Islet of Langerhans (tissue), 1 donor: Measurements from ENCODE around the gene CCDC3.

Source experiments
- FAIRE-seq: peaks from one replicate; lab custom pipeline; 2011; peaks lifted over from hg19 to GRCh38; lab: Jason Lieb, UNC

Gene CCDC3

DNA sequence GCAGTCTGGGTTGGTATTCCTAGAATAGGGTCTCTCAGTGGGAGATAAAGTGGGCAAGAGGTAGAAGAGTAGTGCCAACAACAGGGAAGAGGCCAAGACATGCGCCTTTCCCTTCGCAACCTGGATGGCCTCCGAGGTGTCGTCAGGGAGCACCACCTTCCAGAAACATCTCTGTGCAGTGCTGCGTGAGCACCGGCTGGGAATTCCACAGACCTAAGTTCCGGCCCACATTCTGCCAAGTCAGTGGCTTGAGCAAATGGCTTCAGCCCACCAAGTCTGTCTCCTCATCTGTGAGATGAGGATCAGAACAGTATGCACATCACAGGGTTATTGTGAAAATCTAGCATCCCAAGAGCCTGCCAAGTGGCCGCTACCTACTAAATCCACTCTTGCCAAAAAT lies 40.6 kb downstream of the CCDC3 start:
- no peak for FAIRE-seq

GRCh38 chr10:12960334-12960898 lies 41.1 kb downstream of the CCDC3 start:
- FAIRE-seq = no peak

DNA sequence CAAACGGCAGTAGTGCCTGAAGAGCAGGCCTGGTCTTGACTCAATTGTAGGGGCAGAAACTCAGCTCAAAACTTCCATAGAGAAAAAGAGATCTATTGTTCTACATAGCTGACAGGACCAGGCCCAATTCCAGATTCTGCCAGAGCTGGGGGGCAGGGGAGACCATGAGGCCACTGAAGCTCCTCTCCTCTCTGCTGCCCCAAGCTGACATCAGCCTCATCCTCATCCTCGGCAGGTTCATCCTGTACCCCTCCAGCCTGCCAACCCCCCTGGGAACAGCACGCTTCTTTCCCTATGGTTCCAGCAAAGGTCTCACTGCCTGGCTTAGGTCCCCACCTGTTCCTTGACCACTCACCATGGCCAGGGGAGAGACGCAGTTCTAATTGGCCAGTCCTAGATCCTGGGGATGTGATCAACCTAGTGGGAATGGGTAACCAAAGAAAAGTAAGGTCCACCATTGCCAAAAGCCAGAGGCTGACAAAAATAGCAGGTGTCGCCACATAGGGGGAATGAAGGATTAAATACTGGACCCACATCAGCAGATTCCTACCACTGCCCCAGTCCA lies 42.9 kb downstream of the CCDC3 start:
- FAIRE-seq = no peak

GRCh38 chr10:12957081-12957480 lies 44.4 kb downstream of the CCDC3 start:
- FAIRE-seq = no peak

GRCh38 chr10:12954866-12955265 lies 46.6 kb downstream of the CCDC3 start:
- FAIRE-seq = no peak

- FAIRE-seq = no peak
These were observed 50.9 kb downstream of the CCDC3 start for GRCh38 chr10:12950583-12951128.

GRCh38 chr10:12949248-12949647 lies 52.3 kb downstream of the CCDC3 start:
- no peak for FAIRE-seq

- FAIRE-seq = no peak
These were observed 53.8 kb downstream of the CCDC3 start for GRCh38 chr10:12947741-12948140.

GRCh38 chr10:12946372-12946771 lies 55.1 kb downstream of the CCDC3 start:
- no peak for FAIRE-seq

- FAIRE-seq = no peak
These were observed 55.7 kb downstream of the CCDC3 start for GRCh38 chr10:12945690-12946359.

DNA sequence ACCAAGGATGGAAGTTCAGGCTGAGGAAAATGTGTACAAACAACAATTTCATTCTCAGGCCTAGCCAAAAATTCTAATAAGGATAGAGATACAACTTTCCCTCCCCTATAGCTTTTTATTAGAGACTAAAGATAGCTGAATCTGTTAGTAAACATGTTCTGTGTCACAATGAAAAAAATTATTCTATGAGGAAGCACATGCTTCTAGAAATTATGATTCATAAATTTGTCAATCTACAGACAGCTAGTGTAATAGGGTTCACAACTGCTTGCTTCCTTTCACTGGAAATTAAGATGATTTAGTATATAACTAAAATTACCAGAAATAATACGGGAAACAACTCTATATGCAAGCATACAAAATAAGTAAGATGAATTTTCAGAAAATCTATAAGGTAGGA lies 56.6 kb downstream of the CCDC3 start:
- FAIRE-seq = no peak

DNA sequence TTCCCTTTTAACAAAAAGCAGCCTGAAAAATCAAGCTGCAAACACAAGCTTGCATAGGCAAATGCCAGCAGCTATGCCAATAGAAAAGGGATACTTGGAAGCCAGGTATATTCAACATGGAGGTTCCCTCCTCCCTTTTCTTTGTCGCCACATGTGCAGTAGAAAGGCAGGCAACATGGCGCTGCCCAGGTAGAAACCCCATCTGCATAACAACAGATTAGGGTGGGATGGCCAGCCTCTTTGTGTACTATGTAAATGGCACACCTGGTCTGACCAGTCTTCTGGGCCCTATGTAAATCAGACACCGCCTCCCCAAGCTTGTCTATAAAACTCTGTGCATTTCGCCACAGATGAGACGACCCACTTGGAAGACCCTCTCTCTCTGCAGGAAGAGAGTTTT lies 58.1 kb downstream of the CCDC3 start:
- FAIRE-seq = no peak

- FAIRE-seq = no peak
These were observed 59.5 kb downstream of the CCDC3 start for GRCh38 chr10:12941966-12942365.

DNA sequence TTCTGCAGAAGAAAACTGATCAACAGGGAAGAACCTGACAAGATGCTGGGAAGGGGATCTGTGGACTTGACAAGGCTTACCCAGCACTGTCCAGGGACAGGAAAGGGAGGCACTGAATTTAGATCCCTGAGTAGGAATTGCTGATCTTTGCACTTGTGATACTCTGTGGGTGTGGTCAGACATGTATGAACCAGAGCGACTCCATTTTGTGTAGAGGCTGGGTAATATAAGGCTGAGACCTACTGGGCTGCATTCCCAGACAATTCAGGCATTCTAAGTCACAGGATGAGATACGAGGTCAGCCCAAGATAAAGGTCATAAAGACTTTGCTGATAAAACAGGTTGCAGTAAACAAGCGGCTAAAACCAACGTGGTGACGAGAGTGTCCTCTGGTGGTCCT lies 60.7 kb downstream of the CCDC3 start:
- FAIRE-seq = no peak

DNA sequence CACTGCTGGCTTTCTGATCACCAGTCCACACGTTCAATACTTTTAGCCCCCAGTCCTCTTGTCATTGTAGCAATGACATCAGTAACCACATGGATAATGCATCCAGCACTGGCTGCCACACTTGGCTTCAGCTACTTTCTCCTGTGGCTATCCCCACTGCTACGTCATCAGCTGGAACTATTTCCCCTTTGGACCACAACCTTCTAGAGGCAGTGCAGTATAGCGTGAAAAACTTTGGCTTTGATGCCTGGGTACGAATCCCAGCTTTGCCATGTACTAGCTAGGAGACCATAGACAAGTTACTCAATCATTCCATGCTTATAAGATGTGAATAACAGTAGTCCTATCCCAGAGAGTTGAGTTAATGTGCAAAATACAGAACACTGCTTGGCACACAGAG lies 63.2 kb downstream of the CCDC3 start:
- no peak for FAIRE-seq

GRCh38 chr10:12937527-12937926 lies 64.0 kb downstream of the CCDC3 start:
- no peak for FAIRE-seq

GRCh38 chr10:12934777-12935176 lies 66.7 kb downstream of the CCDC3 start:
- no peak for FAIRE-seq

- no peak for FAIRE-seq
These were observed 72.1 kb downstream of the CCDC3 start for GRCh38 chr10:12929381-12929780.

- FAIRE-seq = no peak
These were observed 72.9 kb downstream of the CCDC3 start for GRCh38 chr10:12928571-12928970.

DNA sequence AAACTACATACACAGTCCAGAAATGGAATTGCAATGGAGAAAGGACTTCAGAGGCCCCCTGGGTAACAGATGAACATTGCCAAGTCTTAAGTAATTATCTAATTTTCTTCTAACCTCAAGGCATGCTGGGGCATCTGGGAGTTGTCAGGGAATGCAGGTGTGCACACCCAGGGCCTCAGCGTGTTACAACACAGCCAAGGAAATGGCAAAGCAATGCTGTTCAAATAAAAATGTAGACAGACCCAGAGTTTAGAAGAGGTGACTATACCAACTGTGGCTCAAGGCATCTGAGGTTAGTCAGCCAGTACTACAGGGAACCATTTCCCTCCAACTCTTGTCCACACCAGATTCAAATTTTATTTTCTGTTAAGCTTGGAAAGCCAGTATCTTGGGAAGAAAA lies 73.6 kb downstream of the CCDC3 start:
- no peak for FAIRE-seq

DNA sequence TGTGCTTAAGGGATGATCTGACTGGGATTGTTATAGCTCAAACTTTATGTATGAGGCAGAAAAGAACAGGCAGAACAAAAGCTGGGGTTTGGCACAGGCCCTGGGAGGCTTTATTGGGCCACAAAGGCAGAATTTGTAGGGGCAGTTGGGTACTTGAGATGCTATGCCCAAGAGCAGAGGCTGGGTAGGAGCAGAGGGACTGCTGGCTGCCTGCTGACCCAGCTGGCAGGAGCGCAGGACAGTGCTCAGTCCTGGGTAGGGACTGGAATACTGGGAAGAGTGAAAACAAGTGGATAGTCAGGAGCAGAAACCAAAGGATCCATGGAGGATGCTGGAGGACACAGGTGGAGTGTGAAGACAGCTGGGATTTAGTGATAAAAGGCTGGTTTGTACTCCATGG lies 75.7 kb downstream of the CCDC3 start:
- no peak for FAIRE-seq

GRCh38 chr10:12924911-12925310 lies 76.6 kb downstream of the CCDC3 start:
- no peak for FAIRE-seq

DNA sequence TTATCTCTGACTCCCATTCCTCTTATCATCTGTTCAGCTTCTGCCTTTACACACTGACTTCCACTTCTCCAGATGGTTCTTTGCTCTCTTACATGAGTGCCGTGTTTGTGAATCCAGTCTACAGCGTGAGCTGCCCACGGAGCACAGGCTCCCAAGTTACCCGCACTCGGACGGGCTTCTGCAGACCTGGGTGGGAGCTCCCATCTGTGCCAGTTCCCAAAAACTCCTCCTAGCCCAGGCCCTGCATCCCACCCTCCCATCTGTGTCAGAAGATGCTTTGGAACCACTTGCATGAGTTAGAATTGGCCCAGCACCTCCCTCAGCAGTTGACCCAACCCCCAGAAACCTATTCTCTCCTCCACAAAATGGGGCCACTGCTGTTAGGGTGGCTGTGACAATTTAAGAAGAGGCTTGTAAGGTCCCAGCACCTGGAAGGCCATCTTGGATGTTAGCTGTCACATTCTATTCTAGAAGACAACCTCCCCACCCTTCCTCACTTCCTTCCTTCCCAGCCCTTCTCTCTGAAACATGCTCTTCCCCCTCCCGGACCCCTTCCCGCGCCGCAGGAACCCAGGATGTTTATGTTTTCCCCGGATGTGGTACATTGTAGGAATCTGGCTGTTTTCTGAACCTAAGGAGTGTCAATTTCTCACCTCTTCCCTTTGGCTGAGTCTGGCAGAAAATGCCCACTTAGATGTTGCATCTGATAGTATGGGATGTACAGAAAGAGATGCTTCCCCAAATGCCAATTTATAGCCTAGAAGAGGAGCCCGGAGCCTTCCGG lies 79.2 kb downstream of the CCDC3 start:
- no peak for FAIRE-seq
